KMS-11 (cell line): ENCODE data around the gene UHMK1.
A peak's percentile ranks its signal among the peaks of the same experiment; 100 is the strongest.
"Not testable (repeated sequence)": the region's sequence is repeated elsewhere in the genome, so short reads cannot be mapped to it uniquely, and the experiment has no call there.

Experiments
- H2AFZ ChIP-seq: fragments of 200-600 bp; sonication (generic); 2 replicates; pipeline ENCODE4 v1.6.1; 2016; ENCODE audit warnings: antibody characterized with exemption, mixed run types, low read depth
- H3K27ac ChIP-seq: fragments of 200-600 bp; sonication (generic); 2 replicates; pipeline ENCODE4 v1.6.1; 2016; ENCODE audit warnings: mild to moderate bottlenecking, mixed run types
- H3K27me3 ChIP-seq: fragments of 200-600 bp; sonication (generic); 2 replicates; pipeline ENCODE4 v1.6.1; 2017; ENCODE audit warnings: mild to moderate bottlenecking, low read depth, mixed run types, moderate library complexity; ENCODE audit not compliant: insufficient read depth
- H3K36me3 ChIP-seq: fragments of 200-600 bp; sonication (generic); 2 replicates; pipeline ENCODE4 v1.6.1; 2017; ENCODE audit warnings: mild to moderate bottlenecking, mixed run types; ENCODE audit not compliant: insufficient read depth
- H3K4me1 ChIP-seq: fragments of 200-600 bp; sonication (generic); 2 replicates; pipeline ENCODE4 v1.6.1; 2016; ENCODE audit warnings: mild to moderate bottlenecking, low read depth, mixed run types; ENCODE audit not compliant: poor library complexity, severe bottlenecking
- H3K4me2 ChIP-seq: fragments of 200-600 bp; sonication (generic); 2 replicates; pipeline ENCODE4 v1.7.0; 2016; ENCODE audit warnings: mild to moderate bottlenecking, mixed run types
- H3K4me3 ChIP-seq: fragments of 200-600 bp; sonication (generic); IDR thresholded peaks from 2 replicates; pipeline ENCODE4 v1.6.1; 2017; ENCODE audit warnings: low read depth, low read length, mixed read lengths; ENCODE audit not compliant: insufficient read depth
- H3K79me2 ChIP-seq: fragments of 200-600 bp; sonication (generic); 2 replicates; pipeline ENCODE4 v1.6.1; 2016; ENCODE audit warnings: low read depth, mixed run types; ENCODE audit not compliant: insufficient read depth
- H3K9ac ChIP-seq: fragments of 200-600 bp; sonication (generic); 2 replicates; pipeline ENCODE4 v1.6.1; 2016; ENCODE audit warnings: mild to moderate bottlenecking, mixed run types
- H4K20me1 ChIP-seq: fragments of 200-600 bp; sonication (generic); 2 replicates; pipeline ENCODE4 v1.6.1; 2016; ENCODE audit warnings: mild to moderate bottlenecking, mixed run types; ENCODE audit not compliant: insufficient read depth
- TF ChIP-seq, protein P1 (sequence below): fragments of 200-600 bp; sonication (generic); conservative IDR thresholded peaks from 2 replicates; pipeline ENCODE4 v1.6.1; 2017; ENCODE audit warnings: low read depth, mild to moderate bottlenecking, antibody characterized with exemption, low read length, moderate library complexity, mixed read lengths

The UHMK1 gene

DNA sequence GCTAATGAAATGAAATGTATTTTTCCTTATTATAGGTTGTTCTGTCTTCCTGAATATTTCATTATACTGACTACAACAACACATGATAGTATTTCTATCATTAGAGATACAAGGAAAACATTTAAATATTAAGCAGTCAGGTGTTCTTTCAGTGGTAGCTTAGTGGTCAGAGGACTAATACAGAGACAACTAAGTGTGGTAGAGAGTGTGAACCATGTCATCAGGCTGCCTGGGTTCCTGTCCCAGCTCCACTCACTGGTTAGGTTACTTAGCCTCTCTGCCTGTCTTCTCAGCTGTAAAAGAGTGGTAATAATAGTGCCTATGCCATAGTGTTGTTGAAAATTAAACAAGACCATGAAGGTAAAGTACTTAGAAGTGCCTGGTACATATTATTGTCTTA, 67.8 kb downstream of the UHMK1 start:
- H3K27ac ChIP-seq: peak overlapping the region; percentile 4; the same call in 1 of the 2 replicates
- peaks cover 39% of the 10 kb centered on the region for H4K20me1 ChIP-seq
- H3K79me2 ChIP-seq: peaks cover 90% of the 10 kb centered on the region
- H3K27me3 ChIP-seq: no peaks in the 10 kb centered on the region
- peak overlapping the region; percentile 83 for H3K4me3 ChIP-seq
- H3K9ac ChIP-seq: no peak overlapping the region
- TF ChIP-seq, protein P1, sequence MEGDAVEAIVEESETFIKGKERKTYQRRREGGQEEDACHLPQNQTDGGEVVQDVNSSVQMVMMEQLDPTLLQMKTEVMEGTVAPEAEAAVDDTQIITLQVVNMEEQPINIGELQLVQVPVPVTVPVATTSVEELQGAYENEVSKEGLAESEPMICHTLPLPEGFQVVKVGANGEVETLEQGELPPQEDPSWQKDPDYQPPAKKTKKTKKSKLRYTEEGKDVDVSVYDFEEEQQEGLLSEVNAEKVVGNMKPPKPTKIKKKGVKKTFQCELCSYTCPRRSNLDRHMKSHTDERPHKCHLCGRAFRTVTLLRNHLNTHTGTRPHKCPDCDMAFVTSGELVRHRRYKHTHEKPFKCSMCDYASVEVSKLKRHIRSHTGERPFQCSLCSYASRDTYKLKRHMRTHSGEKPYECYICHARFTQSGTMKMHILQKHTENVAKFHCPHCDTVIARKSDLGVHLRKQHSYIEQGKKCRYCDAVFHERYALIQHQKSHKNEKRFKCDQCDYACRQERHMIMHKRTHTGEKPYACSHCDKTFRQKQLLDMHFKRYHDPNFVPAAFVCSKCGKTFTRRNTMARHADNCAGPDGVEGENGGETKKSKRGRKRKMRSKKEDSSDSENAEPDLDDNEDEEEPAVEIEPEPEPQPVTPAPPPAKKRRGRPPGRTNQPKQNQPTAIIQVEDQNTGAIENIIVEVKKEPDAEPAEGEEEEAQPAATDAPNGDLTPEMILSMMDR: no peak
- no peak overlapping the region for H2AFZ ChIP-seq
- H3K36me3 ChIP-seq: peaks cover 47% of the 10 kb centered on the region
- peak overlapping the region; percentile 93 for H3K4me2 ChIP-seq
- peaks cover 83% of the 10 kb centered on the region for H3K4me1 ChIP-seq

DNA sequence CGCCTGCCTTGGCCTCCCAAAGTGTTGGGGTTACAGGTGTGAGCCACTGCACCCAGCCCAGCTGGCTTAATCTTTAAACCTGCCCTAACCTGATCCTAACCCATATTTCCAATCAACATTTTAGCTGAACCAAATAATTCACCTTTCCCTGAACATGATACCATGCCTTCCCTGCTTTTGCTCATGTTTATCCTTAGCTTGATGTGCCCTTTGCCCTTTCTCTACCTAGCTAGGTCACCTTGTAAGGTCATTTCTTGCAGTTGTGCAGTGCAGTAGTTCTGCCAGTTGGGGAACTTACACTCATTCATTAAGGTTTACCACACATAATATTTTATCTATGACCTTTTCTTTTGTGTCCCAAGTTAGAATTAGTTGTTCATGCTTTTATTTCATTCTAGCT, 69.3 kb downstream of the UHMK1 start:
- H3K36me3 ChIP-seq: peaks cover 47% of the 10 kb centered on the region

DNA sequence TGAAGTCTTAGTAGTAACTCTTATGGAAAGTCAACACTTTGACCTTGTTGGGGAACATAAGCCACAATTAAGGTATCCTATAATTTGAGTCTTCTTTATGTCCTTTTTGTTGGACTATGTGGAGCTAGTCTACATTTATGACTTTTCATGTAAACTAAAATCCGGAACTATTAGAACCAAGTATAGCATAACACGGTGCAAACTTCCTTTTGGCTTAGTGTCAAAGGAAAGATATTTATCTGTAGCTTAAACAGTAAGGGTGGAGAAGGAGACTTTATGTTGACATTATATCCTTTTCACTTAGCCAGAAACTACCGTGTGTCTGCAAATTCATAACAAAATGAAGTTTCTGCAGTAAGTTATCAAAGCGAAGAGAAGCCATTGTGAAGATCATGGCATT, 71.2 kb downstream of the UHMK1 start:
- TF ChIP-seq, protein P1: no peak
- H3K4me2 ChIP-seq: peak overlapping the region; percentile 64; the same call in 1 of the 2 replicates
- peaks cover 100% of the 10 kb centered on the region for H3K79me2 ChIP-seq
- H3K9ac ChIP-seq: no peak overlapping the region
- H3K4me1 ChIP-seq: peaks cover 100% of the 10 kb centered on the region
- no peaks in the 10 kb centered on the region for H3K27me3 ChIP-seq
- H3K36me3 ChIP-seq: peaks cover 47% of the 10 kb centered on the region
- no peak overlapping the region for H2AFZ ChIP-seq
- no peak overlapping the region for H3K27ac ChIP-seq
- no peak overlapping the region for H3K4me3 ChIP-seq
- peaks cover 26% of the 10 kb centered on the region for H4K20me1 ChIP-seq

More for the DNA sequence above, 69.3 kb downstream of the UHMK1 start:
- TF ChIP-seq, protein P1: no peak
- Histone ChIP-seq H2AFZ (no peak overlapping the region), H3K4me3 (no peak overlapping the region), H3K27me3 (no peaks in the 10 kb centered on the region), H3K4me1 (peaks cover 93% of the 10 kb centered on the region), H4K20me1 (peaks cover 39% of the 10 kb centered on the region), H3K4me2 (peak overlapping the region; percentile 93; the same call in 1 of the 2 replicates), H3K79me2 (peaks cover 100% of the 10 kb centered on the region), H3K27ac (no peak overlapping the region), H3K9ac (no peak overlapping the region)

DNA sequence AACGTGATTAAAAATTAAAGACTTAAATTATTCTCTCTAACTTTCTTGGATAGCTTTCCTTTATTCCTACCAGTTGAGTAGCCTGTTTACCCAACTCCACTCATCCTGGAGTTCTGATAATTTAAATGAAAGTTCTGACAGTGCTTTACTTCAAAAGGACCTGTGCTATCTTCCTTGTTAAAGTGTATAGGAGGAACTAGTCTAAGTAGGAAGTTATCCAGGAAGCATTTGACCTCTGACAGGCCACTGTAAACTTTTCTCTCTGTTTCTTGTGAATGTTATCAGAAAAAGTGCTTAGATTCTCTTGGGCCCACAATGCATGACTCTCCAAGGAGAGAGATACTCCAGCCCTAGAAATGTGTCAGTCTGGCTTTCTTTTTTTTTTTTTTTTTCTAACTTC, 73.1 kb downstream of the UHMK1 start:
- Histone ChIP-seq H4K20me1 (peaks cover 10% of the 10 kb centered on the region; the same call in 1 of the 2 replicates), H3K4me1 (peaks cover 100% of the 10 kb centered on the region), H3K79me2 (peaks cover 93% of the 10 kb centered on the region), H3K27ac (peak overlapping the region; percentile 19; the same call in 1 of the 2 replicates), H3K9ac (no peak overlapping the region), H2AFZ (no peak overlapping the region), H3K36me3 (peaks cover 45% of the 10 kb centered on the region; the same call in 1 of the 2 replicates), H3K27me3 (no peaks in the 10 kb centered on the region), H3K4me3 (peak overlapping the region; percentile 11), H3K4me2 (peak overlapping the region; percentile 64)
- TF ChIP-seq, protein P1: no peak

DNA sequence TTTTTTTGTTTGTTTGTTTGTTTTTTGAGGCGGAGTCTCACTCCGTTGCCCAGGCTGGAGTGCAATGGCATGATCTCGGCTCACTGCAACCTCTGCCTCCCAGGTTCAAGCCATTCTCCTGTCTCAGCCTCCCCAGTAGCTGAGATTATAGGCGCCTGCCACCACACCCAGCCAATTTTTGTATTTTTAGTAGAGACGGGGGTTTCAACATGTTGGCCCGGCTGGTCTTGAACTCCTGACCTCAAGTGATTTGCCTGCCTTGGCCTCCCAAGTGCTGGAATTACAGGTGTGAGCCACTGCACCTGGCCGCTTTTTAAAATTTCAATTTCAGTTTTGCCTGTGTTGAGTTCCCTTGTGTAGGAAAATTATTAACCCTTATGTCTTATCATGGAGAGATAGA, 73.5 kb downstream of the UHMK1 start:
- not testable (repeated sequence) for H3K9ac ChIP-seq, H3K27me3 ChIP-seq, H4K20me1 ChIP-seq, H2AFZ ChIP-seq
- Histone ChIP-seq H3K79me2 (peaks cover 93% of the 10 kb centered on the region), H3K4me1 (peaks cover 100% of the 10 kb centered on the region), H3K27ac (peak overlapping the region; percentile 19; the same call in 1 of the 2 replicates), H3K4me3 (peak overlapping the region; percentile 11), H3K4me2 (peak overlapping the region; percentile 64), H3K36me3 (peaks cover 41% of the 10 kb centered on the region; the same call in 1 of the 2 replicates)
